WI38 (cell line): ENCODE measurements around the gene PRDM7.

Experiments
- H3K4me3 ChIP-seq: 2 replicates; pipeline ENCODE4 v1.5.1; 2011; ENCODE audit warnings: low read depth, mild to moderate bottlenecking, control low read depth, low read length
- TF ChIP-seq, protein P1 (sequence below): IDR thresholded peaks from 2 replicates; pipeline ENCODE4 v1.5.1; 2012; ENCODE audit warnings: low read depth, mild to moderate bottlenecking, control low read depth, low read length

The PRDM7 gene

GRCh38 chr16:90043526-90043925, 33.6 kb downstream of the PRDM7 start:
- TF ChIP-seq, protein P1, sequence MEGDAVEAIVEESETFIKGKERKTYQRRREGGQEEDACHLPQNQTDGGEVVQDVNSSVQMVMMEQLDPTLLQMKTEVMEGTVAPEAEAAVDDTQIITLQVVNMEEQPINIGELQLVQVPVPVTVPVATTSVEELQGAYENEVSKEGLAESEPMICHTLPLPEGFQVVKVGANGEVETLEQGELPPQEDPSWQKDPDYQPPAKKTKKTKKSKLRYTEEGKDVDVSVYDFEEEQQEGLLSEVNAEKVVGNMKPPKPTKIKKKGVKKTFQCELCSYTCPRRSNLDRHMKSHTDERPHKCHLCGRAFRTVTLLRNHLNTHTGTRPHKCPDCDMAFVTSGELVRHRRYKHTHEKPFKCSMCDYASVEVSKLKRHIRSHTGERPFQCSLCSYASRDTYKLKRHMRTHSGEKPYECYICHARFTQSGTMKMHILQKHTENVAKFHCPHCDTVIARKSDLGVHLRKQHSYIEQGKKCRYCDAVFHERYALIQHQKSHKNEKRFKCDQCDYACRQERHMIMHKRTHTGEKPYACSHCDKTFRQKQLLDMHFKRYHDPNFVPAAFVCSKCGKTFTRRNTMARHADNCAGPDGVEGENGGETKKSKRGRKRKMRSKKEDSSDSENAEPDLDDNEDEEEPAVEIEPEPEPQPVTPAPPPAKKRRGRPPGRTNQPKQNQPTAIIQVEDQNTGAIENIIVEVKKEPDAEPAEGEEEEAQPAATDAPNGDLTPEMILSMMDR = no peak
- H3K4me3 ChIP-seq = no peak overlapping the region

GRCh38 chr16:90042946-90043514, 34.1 kb downstream of the PRDM7 start:
- TF ChIP-seq, protein P1 = no peak
- no peak overlapping the region for H3K4me3 ChIP-seq

GRCh38 chr16:90041896-90042473, 35.1 kb downstream of the PRDM7 start:
- TF ChIP-seq, protein P1 = no peak
- no peak overlapping the region for H3K4me3 ChIP-seq

DNA sequence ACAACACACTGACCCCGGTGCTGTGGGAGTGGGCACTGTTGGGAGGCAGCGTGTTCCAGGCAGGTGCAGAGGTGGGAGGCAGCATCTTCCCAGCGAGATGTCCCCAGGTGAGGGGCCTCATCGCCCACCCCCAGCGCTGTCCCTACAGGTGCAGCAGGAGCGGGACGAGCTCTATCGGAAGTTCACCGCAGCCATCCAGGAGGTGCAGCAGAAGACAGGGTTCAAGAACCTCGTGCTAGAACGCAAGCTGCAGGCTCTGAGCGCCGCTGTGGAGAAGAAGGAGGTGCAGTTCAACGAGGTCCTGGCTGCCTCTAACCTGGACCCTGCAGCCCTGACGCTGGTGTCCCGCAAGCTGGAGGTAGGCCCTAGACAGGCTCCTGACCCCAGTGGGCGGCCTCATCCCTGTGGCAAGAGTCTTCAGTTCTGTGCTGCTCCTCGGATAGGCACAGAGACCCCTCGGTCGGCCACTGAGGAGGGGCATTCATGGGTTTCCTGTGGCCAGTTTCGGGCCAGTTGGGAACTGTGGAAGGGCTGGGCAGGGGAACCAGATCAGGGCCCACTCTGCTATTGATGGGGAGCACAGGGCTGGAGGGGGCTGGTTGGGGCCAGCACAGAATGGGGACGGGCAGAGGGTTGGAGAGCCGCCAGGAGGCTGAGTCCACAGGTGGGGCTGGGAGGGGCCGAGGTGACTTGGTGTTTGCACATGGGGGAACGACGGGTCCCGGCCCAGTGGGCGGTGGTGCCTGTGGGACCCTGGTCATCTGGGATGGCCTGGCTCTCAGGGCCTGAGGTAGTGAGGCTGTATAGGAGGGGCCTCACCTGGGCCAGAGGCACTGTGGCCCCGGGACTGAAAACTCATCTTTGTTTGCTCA, 36.7 kb downstream of the PRDM7 start:
- TF ChIP-seq, protein P1 = no peak
- no peak overlapping the region for H3K4me3 ChIP-seq

GRCh38 chr16:90037276-90037675, 39.9 kb downstream of the PRDM7 start:
- TF ChIP-seq, protein P1 = no peak
- no peak overlapping the region for H3K4me3 ChIP-seq

DNA sequence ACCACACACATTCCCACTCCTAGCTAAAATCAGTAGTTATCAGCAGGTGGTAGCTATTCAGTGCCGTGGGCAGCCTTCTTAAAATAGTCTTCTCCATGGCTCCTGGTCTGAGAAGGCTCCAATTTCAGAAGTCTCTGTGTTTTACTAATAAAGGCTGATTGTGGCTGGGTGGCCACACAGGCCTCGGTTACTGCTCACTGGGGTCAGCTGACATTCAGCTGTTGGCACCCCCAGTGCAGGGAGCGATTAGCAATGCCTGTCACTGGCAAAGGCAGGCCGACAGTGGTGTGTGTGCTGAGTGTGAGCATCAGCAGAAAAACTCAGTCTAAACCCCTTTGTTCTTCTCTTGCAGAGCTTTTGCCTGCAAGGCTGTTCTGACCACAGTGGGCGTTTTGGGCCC, 41.2 kb downstream of the PRDM7 start:
- TF ChIP-seq, protein P1 = no peak
- H3K4me3 ChIP-seq = no peak overlapping the region

DNA sequence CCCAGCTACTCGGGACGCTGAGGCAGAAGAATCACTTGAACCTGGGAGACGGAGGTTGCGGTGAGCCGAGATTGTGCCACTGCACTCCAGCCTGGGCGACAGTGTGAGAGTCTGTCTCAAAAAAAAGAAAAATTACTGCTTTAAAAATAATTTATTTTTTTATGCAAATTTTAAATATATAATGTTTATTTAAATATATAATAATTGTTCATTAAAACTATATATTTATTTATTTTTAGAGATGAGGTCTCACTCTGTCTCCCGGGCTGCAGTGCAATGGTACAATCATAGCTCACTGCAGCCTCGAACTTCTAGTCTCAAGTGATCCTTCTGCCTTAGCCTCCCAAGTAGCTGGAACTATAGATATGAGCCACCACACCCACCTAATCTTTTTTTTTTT, 42.6 kb downstream of the PRDM7 start:
- TF ChIP-seq, protein P1 = no peak
- no peak overlapping the region for H3K4me3 ChIP-seq
